Heart left ventricle (tissue), 13 donors: ENCODE results near the gene FAM72B.
"Not testable (repeated sequence)": the region's sequence is repeated elsewhere in the genome, so short reads cannot be mapped to it uniquely, and the experiment has no call there.

Experiments
- CTCF ChIP-seq, 12 donors: fragments of 200-600 bp; sonication (generic) in 4 of 12; IDR thresholded peaks; one replicate each; pipeline versions ENCODE4 v1.5.0 to v1.8.0; 2018 to 2022; ENCODE audit warnings: antibody characterized with exemption in 12 of 12, mild to moderate bottlenecking in 5 of 12
- POLR2A ChIP-seq, 2 donors: fragments of 450-650 bp; IDR thresholded peaks; one replicate each; pipeline ENCODE4 v1.6.1; 2017; ENCODE audit warnings: antibody characterized with exemption in 2 of 2, mild to moderate bottlenecking in 2 of 2, moderate library complexity in 2 of 2
- donor health status: ischemic (EF 13 %, LVEDD 7.1; RV severe dilation, severe dysfunction).
- donor health status: DM: no; HTN: yes; CAD: no.
- donor health status: DM: no; HTN: no; CAD: no.
- donor health status: ischemic (EF 25% LVEDD 6.9; RV normal size, moderate dysfunction).
- donor health status: ischemic (EF 25% LVEDD 5.7; RV mildly dilated, moderate dysfunction).
- donor health status: ischemic (EF 35%, LVEDD 5.7; RV mildly dilated, moderate dysfunction).
- donor health status: nonischemic (EF 11% LVEDD 7.7; RV severe dilation, severe dysfunction).
- donor health status: DM: yes; HTN: yes; CAD: no.
- donor health status: PGD.
- donor health status: ischemic (EF 29% LVEDD 5.4; RV normal size, mild dysfunction).
- donor health status: nonischemic (EF 23%, LVEDD 6.1; RV moderate dilation, normal function).

GRCh38 chr1:121156958-121157603, 27.1 kb downstream of the FAM72B start:
- not testable (repeated sequence) for TF ChIP-seq CTCF, POLR2A (IDR thresholded peaks at IDR 0.05)
